K562 (cell line): ENCODE results near the gene ANO2.

Experiments
- BHLHE40 ChIP-seq: IDR thresholded peaks from 2 replicates; pipeline ENCODE4 v1.6.1; 2011; ENCODE audit warnings: low read length, improper control_type of control experiment
- CBX1 ChIP-seq: sonication (generic); IDR thresholded peaks from 2 replicates; pipeline ENCODE4 v1.6.1; 2016; ENCODE audit warnings: antibody characterized with exemption, low read depth, mild to moderate bottlenecking
- CHD2 ChIP-seq: IDR thresholded peaks from 2 replicates; pipeline ENCODE4 v1.6.1; 2011; ENCODE audit warnings: low read depth, low read length
- FIP1L1 ChIP-seq: fragments of 200-400 bp; formaldehyde crosslinking; IDR thresholded peaks from 2 replicates; pipeline ENCODE4 v1.6.1; 2018; ENCODE audit warnings: mild to moderate bottlenecking, low read depth, low read length; ENCODE audit not compliant: poor library complexity, severe bottlenecking
- FOSL1 ChIP-seq: fragments of 200-800 bp; sonication (Bioruptor generic); conservative IDR thresholded peaks from 2 replicates; pipeline ENCODE4 v1.6.1; 2016; ENCODE audit warnings: missing genetic modification characterization, missing compliant biosample characterization
- FOXJ2 ChIP-seq: fragments of 200-800 bp; sonication (Bioruptor generic); IDR thresholded peaks from 2 replicates; pipeline ENCODE4 v1.6.1; 2016; ENCODE audit warnings: missing genetic modification characterization, missing compliant biosample characterization
- KAT8 ChIP-seq: fragments of 450-650 bp; IDR thresholded peaks from 2 replicates; pipeline ENCODE4 v1.6.1; 2016; ENCODE audit warnings: low read depth, mild to moderate bottlenecking
- POLR2A ChIP-seq: fragments of 450-650 bp; conservative IDR thresholded peaks from 2 replicates; pipeline ENCODE4 v1.6.1; 2016
- POLR3G ChIP-seq: IDR thresholded peaks from 2 replicates; pipeline ENCODE4 v1.6.1; 2011; ENCODE audit not compliant: insufficient read length, insufficient replicate concordance; ENCODE audit errors: extremely low read depth
- REST ChIP-seq, 2 experiments: fragments of 450-650 bp; formaldehyde crosslinking in 1 of 2; IDR thresholded peaks; 2 replicates each; pipeline versions ENCODE4 v1.4.0 to v1.6.1; 2014 to 2020; ENCODE audit warnings: mild to moderate bottlenecking in 2 of 2, borderline replicate concordance in 1 of 2, low read depth in 1 of 2
- USF1 ChIP-seq: sonication (generic); formaldehyde crosslinking; IDR thresholded peaks from 2 replicates; pipeline ENCODE4 v1.9.0; 2022; ENCODE audit warnings: mild to moderate bottlenecking, missing genetic modification reagents
- YY1 ChIP-seq, 3 experiments: IDR thresholded peaks; 2 replicates each; pipeline ENCODE4 v1.6.1; 2011; ENCODE audit warnings: low read length in 2 of 3, mild to moderate bottlenecking in 2 of 3, moderate library complexity in 2 of 3, borderline replicate concordance in 1 of 3, control low read depth in 1 of 3, low read depth in 1 of 3; ENCODE audit not compliant: insufficient read depth in 3 of 3, insufficient replicate concordance in 2 of 3, control insufficient read depth in 1 of 3, insufficient read length in 1 of 3; ENCODE audit errors: extremely low read depth in 1 of 3

DNA sequence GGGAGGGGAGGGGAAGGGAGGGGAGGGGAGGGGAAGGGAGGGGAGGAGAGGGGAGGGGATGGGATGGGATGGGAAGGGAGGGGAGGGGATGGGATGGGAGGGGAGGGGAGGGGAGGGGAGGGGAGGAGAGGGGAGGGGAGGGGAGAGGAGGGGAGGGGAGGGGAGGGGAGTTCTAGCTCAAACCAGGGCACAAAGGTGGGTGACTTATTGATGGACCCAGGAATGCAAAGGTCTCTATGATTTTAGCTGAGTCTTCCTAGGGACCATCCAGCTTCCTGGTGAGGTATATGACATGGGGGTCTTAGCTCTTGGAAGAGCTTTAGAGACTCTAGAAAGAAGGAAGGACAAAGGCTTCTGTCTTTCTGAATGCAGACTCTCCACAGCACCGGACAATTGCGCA is 42.3 kb downstream of the ANO2 start:
- TF ChIP-seq CBX1 (no peak), KAT8 (no peak), FIP1L1 (no peak), BHLHE40 (no peak), YY1 (IDR thresholded peaks at IDR 0.05; ENCODE audit: borderline replicate concordance in 1 of 3, control insufficient read depth in 1 of 3, extremely low read depth in 1 of 3, insufficient read depth in 3 of 3, insufficient read length in 1 of 3, insufficient replicate concordance in 2 of 3, low read depth in 1 of 3, low read length in 2 of 3) (no peak), FOSL1 (tag) (no peak), POLR3G (no peak), USF1 (CRISPR knock-in tag) (no peak), POLR2A (no peak), CHD2 (no peak), FOXJ2 (no peak), REST (IDR thresholded peaks at IDR 0.05; ENCODE audit: borderline replicate concordance) (no peak), REST (CRISPR knock-in tag; IDR thresholded peaks at IDR 0.05; ENCODE audit: low read depth) (no peak)
